Nephron progenitor cell (in vitro differentiated cells): ENCODE data around the gene RIMS4.
A peak's percentile ranks its signal among the peaks of the same experiment; 100 is the strongest.

ENCODE experiments used
- DNase-seq: peaks from one replicate; pipeline ENCODE4 v3.0.0; 2021
- H3K27ac Mint-ChIP-seq: 2 replicates; pipeline ENCODE4 v1.8.0; 2021; ENCODE audit warnings: mild to moderate bottlenecking, moderate library complexity, mixed read lengths
- H3K27me3 Mint-ChIP-seq: 2 replicates; pipeline ENCODE4 v1.8.0; 2021; ENCODE audit warnings: mild to moderate bottlenecking, low read depth, mixed read lengths; ENCODE audit not compliant: poor library complexity
- H3K36me3 Mint-ChIP-seq: 2 replicates; pipeline ENCODE4 v1.8.0; 2021; ENCODE audit warnings: low read depth, mixed read lengths
- H3K4me1 Mint-ChIP-seq: 2 replicates; pipeline ENCODE4 v1.8.0; 2021; ENCODE audit warnings: mixed read lengths
- H3K4me3 Mint-ChIP-seq: 2 replicates; pipeline ENCODE4 v1.8.0; 2021; ENCODE audit warnings: mild to moderate bottlenecking, moderate library complexity, mixed read lengths
- H3K9me3 Mint-ChIP-seq: 2 replicates; pipeline ENCODE4 v1.8.0; 2021; ENCODE audit warnings: mild to moderate bottlenecking, moderate library complexity, mixed read lengths
- CTCF ChIP-seq: fragments of 200-600 bp; sonication (generic); IDR thresholded peaks from 2 replicates; pipeline ENCODE4 v1.5.0; 2021; ENCODE audit warnings: antibody characterized with exemption

RIMS4 gene

GRCh38 chr20:44748005-44748370 lies 62.4 kb downstream of the RIMS4 start:
- H3K27me3 Mint-ChIP-seq = peaks cover 48% of the 10 kb centered on the region

GRCh38 chr20:44747166-44748004 lies 63.0 kb downstream of the RIMS4 start:
- Mint-ChIP-seq H3K27ac (no peak overlapping the region), H3K4me3 (peak overlapping the region; percentile 74), H3K9me3 (no peaks in the 10 kb centered on the region), H3K4me1 (peaks cover 25% of the 10 kb centered on the region), H3K27me3 (peaks cover 53% of the 10 kb centered on the region), H3K36me3 (no peaks in the 10 kb centered on the region)
- peak; percentile 84 for DNase-seq
- TF ChIP-seq CTCF = peak; percentile 61

More at GRCh38 chr20:44748005-44748370, 62.4 kb downstream of the RIMS4 start:
- Mint-ChIP-seq H3K9me3 (no peaks in the 10 kb centered on the region), H3K36me3 (no peaks in the 10 kb centered on the region), H3K4me1 (peaks cover 21% of the 10 kb centered on the region), H3K4me3 (no peak overlapping the region), H3K27ac (no peak overlapping the region)
- no peak for TF ChIP-seq CTCF
- no peak for DNase-seq

GRCh38 chr20:44746367-44747165 lies 63.8 kb downstream of the RIMS4 start:
- Mint-ChIP-seq H3K27me3 (peaks cover 59% of the 10 kb centered on the region), H3K4me3 (peak overlapping the region; percentile 78), H3K4me1 (peaks cover 29% of the 10 kb centered on the region), H3K9me3 (no peaks in the 10 kb centered on the region), H3K27ac (no peak overlapping the region), H3K36me3 (no peaks in the 10 kb centered on the region)
- no peak for TF ChIP-seq CTCF
- DNase-seq = no peak

GRCh38 chr20:44745598-44746366 lies 64.6 kb downstream of the RIMS4 start, which contains the start of gene KCNK15:
KCNK15 (plus strand) TSS chr20:44745865; CDS start chr20:44745911, 46 bp downstream.
- peaks cover 29% of the 10 kb centered on the region for H3K4me1 Mint-ChIP-seq
- DNase-seq = peak; percentile 62
- H3K27ac Mint-ChIP-seq = no peak within 1 kb of the TSS
- H3K27me3 Mint-ChIP-seq = peaks cover 64% of the 10 kb centered on the region
- H3K36me3 Mint-ChIP-seq = no peaks in the 10 kb centered on the region
- TF ChIP-seq CTCF = no peak
- peak within 1 kb of the TSS; percentile 80 for H3K4me3 Mint-ChIP-seq
- H3K9me3 Mint-ChIP-seq = no peaks in the 10 kb centered on the region

- TF ChIP-seq CTCF = no peak
- peaks cover 64% of the 10 kb centered on the region for H3K27me3 Mint-ChIP-seq
- H3K4me3 Mint-ChIP-seq = peak overlapping the region; percentile 80
- no peaks in the 10 kb centered on the region for H3K9me3 Mint-ChIP-seq
- no peaks in the 10 kb centered on the region for H3K36me3 Mint-ChIP-seq
- no peak for DNase-seq
- H3K27ac Mint-ChIP-seq = no peak overlapping the region
- peaks cover 29% of the 10 kb centered on the region for H3K4me1 Mint-ChIP-seq
Observed at GRCh38 chr20:44745122-44745597, 65.2 kb downstream of the RIMS4 start.
